ENCODE measurements around the gene PRPSAP2. TPM values are rescaled to one million over a fixed set of nuclear protein-coding genes. Genes with fewer than 3 reads are reported as not detected.

Gene PRPSAP2
- total RNA-seq, 4 donors from 2014 or later = 18.2 to 65.9 (median 39.2) TPM

GRCh38 chr17:18891541-18891940 lies 33.6 kb downstream of the PRPSAP2 start:
- no peaks in the 10 kb centered on the region for H3K27me3 ChIP-seq
- no peak for DNase-seq
- no peak overlapping the region for H3K4me3 ChIP-seq
- H3K4me1 ChIP-seq = peaks cover 0 to 12% of the 10 kb centered on the region in 2 donors
- H3K27ac ChIP-seq = no peak overlapping the region
- no peaks in the 10 kb centered on the region for H3K9me3 ChIP-seq
- intact Hi-C loops (cut with DNase I; ENCODE audit: low total_unique reads) = no loop called here
- TF ChIP-seq POLR2A (IDR thresholded peaks at IDR 0.05) = no peak
- H3K36me3 ChIP-seq = no peaks in the 10 kb centered on the region

DNA sequence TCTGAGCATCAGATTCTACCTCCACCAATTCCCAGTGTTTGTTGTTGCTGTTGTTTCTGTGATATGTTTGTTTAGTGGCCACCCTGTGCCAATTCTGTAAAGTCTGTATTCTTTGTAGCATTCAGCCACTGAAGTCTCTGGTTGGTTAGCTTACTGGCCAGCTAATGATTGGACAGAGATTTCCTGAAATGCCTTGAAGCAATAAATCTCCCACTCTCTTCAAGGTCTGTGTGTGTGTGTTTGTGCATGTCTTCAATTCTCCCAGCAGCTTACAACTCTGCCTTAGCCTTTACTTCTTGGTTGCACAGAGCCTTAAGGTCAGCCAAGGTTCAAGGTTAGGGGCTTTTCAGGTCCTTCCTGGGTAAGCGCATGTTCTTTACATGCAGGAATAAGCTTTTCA lies 38.2 kb downstream of the PRPSAP2 start:
- Histone ChIP-seq H3K4me3 (no peak overlapping the region), H3K4me1 (no peaks in the 10 kb centered on the region), H3K36me3 (no peaks in the 10 kb centered on the region), H3K27me3 (no peaks in the 10 kb centered on the region), H3K27ac (no peak overlapping the region), H3K9me3 (no peaks in the 10 kb centered on the region)
- intact Hi-C loops (cut with DNase I; ENCODE audit: low total_unique reads) = no loop called here
- TF ChIP-seq CTCF (IDR thresholded peaks at IDR 0.05) = no peak
- no peak for TF ChIP-seq POLR2A (IDR thresholded peaks at IDR 0.05)
- no peak for DNase-seq

- H3K4me1 ChIP-seq = no peaks in the 10 kb centered on the region
- intact Hi-C loops (cut with DNase I; ENCODE audit: low total_unique reads) = no loop called here
- H3K27ac ChIP-seq = no peak overlapping the region
- no peaks in the 10 kb centered on the region for H3K27me3 ChIP-seq
- TF ChIP-seq POLR2A (IDR thresholded peaks at IDR 0.05) (no peak), CTCF (IDR thresholded peaks at IDR 0.05) (no peak)
- no peak for DNase-seq
- H3K9me3 ChIP-seq = no peaks in the 10 kb centered on the region
- H3K36me3 ChIP-seq = no peaks in the 10 kb centered on the region
- no peak overlapping the region for H3K4me3 ChIP-seq
Measured at GRCh38 chr17:18896947-18897346, 39.0 kb downstream of the PRPSAP2 start.

DNA sequence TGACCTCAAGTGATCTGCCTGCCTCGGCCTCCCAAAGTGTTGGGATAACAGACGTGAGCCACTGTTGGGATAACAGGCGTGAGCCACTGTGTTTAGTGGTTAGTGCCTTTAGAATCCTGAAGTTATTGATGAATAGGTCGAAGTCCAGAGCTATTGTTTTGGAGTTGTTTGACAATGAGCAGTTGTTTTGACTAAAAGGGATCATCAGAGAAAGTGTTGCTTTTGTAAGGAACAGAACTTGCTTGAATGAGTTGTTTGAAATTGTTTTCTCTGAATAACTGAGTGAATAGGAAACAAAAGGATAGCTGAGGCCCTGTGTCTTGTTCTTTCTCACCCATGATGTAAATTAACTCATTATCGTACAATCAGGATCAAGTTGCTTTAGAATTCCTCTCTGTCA lies 46.6 kb downstream of the PRPSAP2 start:
- no peaks in the 10 kb centered on the region for H3K27me3 ChIP-seq
- no peak for DNase-seq
- H3K36me3 ChIP-seq = no peaks in the 10 kb centered on the region
- no peaks in the 10 kb centered on the region for H3K9me3 ChIP-seq
- H3K27ac ChIP-seq = no peak overlapping the region
- TF ChIP-seq CTCF (IDR thresholded peaks at IDR 0.05) = no peak
- no peak for TF ChIP-seq POLR2A (IDR thresholded peaks at IDR 0.05)
- intact Hi-C loops (cut with DNase I; ENCODE audit: low total_unique reads) = no loop called here
- H3K4me3 ChIP-seq = no peak overlapping the region
- H3K4me1 ChIP-seq = no peaks in the 10 kb centered on the region

DNA sequence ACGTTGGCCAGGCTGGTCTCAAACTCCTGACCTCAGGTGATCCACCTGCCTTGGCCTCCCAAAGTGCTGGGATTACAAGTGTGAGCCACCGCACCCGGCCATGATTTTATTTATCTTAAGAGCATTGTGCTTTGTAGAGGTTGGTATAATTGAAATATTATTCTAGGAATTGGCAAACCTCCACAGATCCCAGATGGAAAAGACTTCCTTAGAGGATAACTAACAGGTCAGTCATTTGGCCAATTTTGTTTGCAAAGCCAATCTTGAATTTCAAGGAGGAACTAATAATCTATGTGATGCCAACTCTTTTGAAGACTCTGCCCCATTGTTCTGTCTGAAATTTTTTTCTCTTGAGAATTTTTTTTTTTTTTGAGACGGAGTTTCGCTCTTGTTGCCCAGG lies 47.3 kb downstream of the PRPSAP2 start:
- H3K36me3 ChIP-seq = no peaks in the 10 kb centered on the region
- H3K4me3 ChIP-seq = no peak overlapping the region
- H3K27me3 ChIP-seq = no peaks in the 10 kb centered on the region
- H3K27ac ChIP-seq = no peak overlapping the region
- intact Hi-C loops (cut with DNase I; ENCODE audit: low total_unique reads) = no loop called here
- H3K9me3 ChIP-seq = no peaks in the 10 kb centered on the region
- no peaks in the 10 kb centered on the region for H3K4me1 ChIP-seq
- DNase-seq = no peak
- no peak for TF ChIP-seq CTCF (IDR thresholded peaks at IDR 0.05)
- TF ChIP-seq POLR2A (IDR thresholded peaks at IDR 0.05) = no peak

DNA sequence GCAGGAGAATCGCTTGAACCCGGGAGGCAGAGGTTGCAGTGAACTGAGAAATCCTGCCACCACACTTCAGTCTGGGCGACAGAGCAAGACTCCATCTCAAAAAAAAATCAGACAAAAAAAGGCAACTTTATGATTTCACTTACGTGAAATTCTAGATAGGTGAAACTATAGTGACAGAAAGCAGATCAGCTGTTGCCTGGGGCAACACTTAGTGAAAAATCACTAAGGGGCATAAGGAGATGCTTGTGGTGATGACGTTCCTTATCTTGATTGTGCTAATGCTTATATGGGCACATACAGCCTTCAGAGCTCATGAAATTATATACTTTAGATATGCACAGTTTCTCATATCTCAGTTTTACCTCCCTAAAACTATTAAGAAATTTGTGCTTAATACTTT lies 52.4 kb downstream of the PRPSAP2 start:
- intact Hi-C loops (cut with DNase I; ENCODE audit: low total_unique reads) = no loop called here
- no peaks in the 10 kb centered on the region for H3K36me3 ChIP-seq

More for the DNA sequence above, 52.4 kb downstream of the PRPSAP2 start:
- H3K9me3 ChIP-seq = no peaks in the 10 kb centered on the region
- no peak for DNase-seq
- no peaks in the 10 kb centered on the region for H3K4me1 ChIP-seq
- no peak overlapping the region for H3K4me3 ChIP-seq
- no peak for TF ChIP-seq POLR2A (IDR thresholded peaks at IDR 0.05)
- TF ChIP-seq CTCF (IDR thresholded peaks at IDR 0.05) = no peak
- H3K27me3 ChIP-seq = no peaks in the 10 kb centered on the region
- no peak overlapping the region for H3K27ac ChIP-seq
